Colonic mucosa (tissue), 4 donors: Measurements from ENCODE around the gene FOXC2. TPM values are rescaled to one million over a fixed set of nuclear protein-coding genes. Genes with fewer than 3 reads are reported as not detected.

Source experiments
- DNase-seq: peaks from one replicate; pipeline ENCODE4 v3.0.0-alpha.2; 2020
- H3K27ac ChIP-seq: fragments of 200-600 bp; one replicate; pipeline ENCODE4 v1.8.0; 2021
- H3K27me3 ChIP-seq: fragments of 200-600 bp; one replicate; pipeline ENCODE4 v1.8.0; 2021
- H3K36me3 ChIP-seq: fragments of 200-600 bp; one replicate; pipeline ENCODE4 v1.8.0; 2021
- H3K4me1 ChIP-seq: fragments of 200-600 bp; one replicate; pipeline ENCODE4 v1.8.0; 2021; ENCODE audit warnings: mild to moderate bottlenecking
- H3K4me3 ChIP-seq: fragments of 200-600 bp; one replicate; pipeline ENCODE4 v1.8.0; 2021
- H3K9ac ChIP-seq, 2 donors: one replicate each; pipeline ENCODE4 v1.7.0; 2013; ENCODE audit warnings: control low read depth in 2 of 2, low read depth in 2 of 2, low read length in 2 of 2
- H3K9me3 ChIP-seq: fragments of 200-600 bp; one replicate; pipeline ENCODE4 v1.8.0; 2021
- CTCF ChIP-seq: fragments of 200-600 bp; IDR thresholded peaks from one replicate; pipeline ENCODE4 v1.8.0; 2022; ENCODE audit warnings: antibody characterized with exemption, mild to moderate bottlenecking
- intact Hi-C: fragments of 100-400 bp; cut with DNase I; formaldehyde crosslinking; loops from one replicate; pipeline ENCODE4 v1.14.1; 2022
- total RNA-seq, 2 donors: library from RNA; stranded (reverse); fragmentation: NEBNext Ultra II Directional in 1 of 2; extraction: Animal tissue kit (Norgen Biotek cat#: 25700) in 1 of 2; gene quantifications; one replicate each; pipeline ENCODE4 v1.2.1, GENCODE V29; 2021
- donor health status: healthy.
- donor health status: DM: no; HTN: no; CAD: no.
- donor health status: DM: no; HTN: no; CAD: no.

Gene FOXC2
- total RNA-seq, 2 donors from 2014 or later: 0.11 to 0.22 TPM

- DNase-seq: no peak
- intact Hi-C loops: no loop called here
- Histone ChIP-seq H3K4me3 (no peak overlapping the region), H3K9ac (no peak overlapping the region), H3K27me3 (no peaks in the 10 kb centered on the region), H3K4me1 (no peaks in the 10 kb centered on the region), H3K36me3 (no peaks in the 10 kb centered on the region), H3K9me3 (no peaks in the 10 kb centered on the region), H3K27ac (no peak overlapping the region)
- no peak for TF ChIP-seq CTCF
Observed at GRCh38 chr16:86605950-86606349, 39.3 kb downstream of the FOXC2 start.

- Histone ChIP-seq H3K4me1 (no peaks in the 10 kb centered on the region), H3K27me3 (no peaks in the 10 kb centered on the region)
Observed at GRCh38 chr16:86608301-86608747, 41.7 kb downstream of the FOXC2 start.

GRCh38 chr16:86609115-86609514 lies 42.5 kb downstream of the FOXC2 start:
- H3K27me3 ChIP-seq: no peaks in the 10 kb centered on the region
- intact Hi-C loops: no loop called here
- no peaks in the 10 kb centered on the region for H3K4me1 ChIP-seq
- DNase-seq: no peak
- no peak overlapping the region for H3K9ac ChIP-seq
- no peaks in the 10 kb centered on the region for H3K9me3 ChIP-seq
- H3K27ac ChIP-seq: no peak overlapping the region
- TF ChIP-seq CTCF: no peak
- no peak overlapping the region for H3K4me3 ChIP-seq
- no peaks in the 10 kb centered on the region for H3K36me3 ChIP-seq

More at GRCh38 chr16:86608301-86608747, 41.7 kb downstream of the FOXC2 start:
- intact Hi-C loops: no loop called here
- DNase-seq: no peak
- no peaks in the 10 kb centered on the region for H3K36me3 ChIP-seq
- no peak overlapping the region for H3K9ac ChIP-seq
- no peak for TF ChIP-seq CTCF
- H3K9me3 ChIP-seq: no peaks in the 10 kb centered on the region
- H3K27ac ChIP-seq: no peak overlapping the region
- no peak overlapping the region for H3K4me3 ChIP-seq

- Histone ChIP-seq H3K9ac (no peak overlapping the region), H3K27me3 (no peaks in the 10 kb centered on the region), H3K36me3 (no peaks in the 10 kb centered on the region), H3K4me3 (no peak overlapping the region), H3K4me1 (no peaks in the 10 kb centered on the region), H3K27ac (no peak overlapping the region), H3K9me3 (no peaks in the 10 kb centered on the region)
- DNase-seq: no peak
- TF ChIP-seq CTCF: no peak
- intact Hi-C loops: no loop called here
Observed at GRCh38 chr16:86609661-86610060, 43.0 kb downstream of the FOXC2 start.

GRCh38 chr16:86610779-86611524 lies 44.3 kb downstream of the FOXC2 start:
- DNase-seq: no peak
- TF ChIP-seq CTCF: no peak
- no peak overlapping the region for H3K27ac ChIP-seq
- H3K9ac ChIP-seq: no peak overlapping the region
- no peaks in the 10 kb centered on the region for H3K4me1 ChIP-seq
- H3K9me3 ChIP-seq: no peaks in the 10 kb centered on the region
- no peaks in the 10 kb centered on the region for H3K27me3 ChIP-seq
- intact Hi-C loops: no loop called here
- no peak overlapping the region for H3K4me3 ChIP-seq
- H3K36me3 ChIP-seq: no peaks in the 10 kb centered on the region
